Left ventricle myocardium inferior (tissue), 1 donor: ENCODE data around the gene AMBRA1. TPM values are rescaled to one million over a fixed set of nuclear protein-coding genes. Genes with fewer than 3 reads are reported as not detected.

Experiments used
- DNase-seq: peaks from one replicate; pipeline ENCODE4 v3.0.0-alpha.2; 2020
- H3K27ac ChIP-seq: fragments of 200-600 bp; replicated peaks from 2 replicates; pipeline ENCODE4 v1.8.0; 2021
- H3K27me3 ChIP-seq: fragments of 200-600 bp; 2 replicates; pipeline ENCODE4 v1.8.0; 2021; ENCODE audit warnings: low read depth
- H3K36me3 ChIP-seq: fragments of 200-600 bp; 2 replicates; pipeline ENCODE4 v1.8.0; 2021
- H3K4me1 ChIP-seq: fragments of 200-600 bp; 2 replicates; pipeline ENCODE4 v1.8.0; 2021
- H3K4me3 ChIP-seq: fragments of 200-600 bp; 2 replicates; pipeline ENCODE4 v1.8.0; 2021; ENCODE audit warnings: mild to moderate bottlenecking, moderate library complexity
- H3K9me3 ChIP-seq: fragments of 200-600 bp; replicated peaks from 2 replicates; pipeline ENCODE4 v1.8.0; 2021
- CTCF ChIP-seq: fragments of 200-600 bp; IDR thresholded peaks from 2 replicates; pipeline ENCODE4 v1.8.0; 2021; ENCODE audit warnings: antibody characterized with exemption, mild to moderate bottlenecking, borderline replicate concordance
- intact Hi-C: fragments of 100-400 bp; cut with micrococcal nuclease; formaldehyde crosslinking; loops from one replicate; pipeline ENCODE4 v1.11.0; 2022
- total RNA-seq: library from RNA; stranded (reverse); fragmentation: NEBNext Ultra II Directional; extraction: Animal tissue kit (Norgen Biotek cat#: 25700); gene quantifications from one replicate; pipeline ENCODE4 v1.2.1, GENCODE V29; 2021
- donor health status: DM: no; HTN: yes; CAD: no; lungs with severe emphysema.

The AMBRA1 gene
- total RNA-seq, 1 donor from 2014 or later = 14.2 TPM

GRCh38 chr11:46417711-46418110 lies 176.1 kb downstream of the AMBRA1 start:
- Histone ChIP-seq H3K27me3 (no peaks in the 10 kb centered on the region), H3K9me3 (no peaks in the 10 kb centered on the region), H3K4me3 (no peak overlapping the region), H3K36me3 (peaks cover 68% of the 10 kb centered on the region), H3K4me1 (peaks cover 6% of the 10 kb centered on the region), H3K27ac (no peak overlapping the region)
- DNase-seq = no peak
- no peak for TF ChIP-seq CTCF
- intact Hi-C loops = no loop called here

GRCh38 chr11:46414879-46415278 lies 178.9 kb downstream of the AMBRA1 start:
- DNase-seq = no peak
- H3K4me1 ChIP-seq = peaks cover 3% of the 10 kb centered on the region
- H3K27me3 ChIP-seq = no peaks in the 10 kb centered on the region
- no peak overlapping the region for H3K4me3 ChIP-seq
- intact Hi-C loops = no loop called here
- H3K9me3 ChIP-seq = no peaks in the 10 kb centered on the region
- no peak overlapping the region for H3K27ac ChIP-seq
- H3K36me3 ChIP-seq = peaks cover 67% of the 10 kb centered on the region
- TF ChIP-seq CTCF = no peak

GRCh38 chr11:46414466-46414796 lies 179.4 kb downstream of the AMBRA1 start:
- Histone ChIP-seq H3K9me3 (no peaks in the 10 kb centered on the region), H3K4me3 (no peak overlapping the region), H3K36me3 (peaks cover 72% of the 10 kb centered on the region), H3K27ac (no peak overlapping the region), H3K4me1 (peaks cover 3% of the 10 kb centered on the region), H3K27me3 (no peaks in the 10 kb centered on the region)
- intact Hi-C loops = no loop called here
- no peak for DNase-seq
- no peak for TF ChIP-seq CTCF

DNA sequence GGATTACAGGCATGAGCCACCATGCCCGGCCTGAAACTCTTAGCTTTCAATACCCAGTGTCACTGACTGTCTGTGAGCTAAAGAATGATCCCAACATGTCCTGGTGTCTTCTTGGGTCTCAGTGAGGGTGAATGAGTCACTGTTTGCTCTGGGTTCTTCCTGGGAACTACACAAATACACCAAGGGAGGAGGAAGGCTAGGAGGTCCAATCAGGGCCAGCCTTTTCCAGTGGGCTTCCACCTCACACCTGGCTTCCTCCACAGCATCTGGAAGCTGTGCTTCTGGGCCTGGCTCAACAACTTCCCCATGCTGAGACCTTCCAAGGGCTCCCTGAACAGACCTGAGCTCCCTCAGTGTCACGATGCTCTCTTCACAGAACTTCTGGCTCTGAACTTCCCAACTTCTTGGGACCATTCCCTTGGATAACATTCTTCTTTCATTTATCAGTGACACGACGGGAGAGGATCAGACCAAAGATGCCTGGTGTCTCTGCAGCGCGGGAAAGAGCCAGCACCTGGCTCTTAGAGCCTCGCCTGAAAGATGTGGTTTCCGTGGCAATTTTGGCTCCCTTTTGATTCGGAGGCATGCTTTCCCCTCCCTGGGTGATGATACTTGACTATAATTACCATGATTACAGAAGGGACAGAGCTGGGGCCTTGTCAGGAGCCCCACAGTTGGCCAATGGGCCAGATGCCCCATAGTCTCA lies 179.9 kb downstream of the AMBRA1 start:
- Histone ChIP-seq H3K27ac (no peak overlapping the region), H3K36me3 (peaks cover 71% of the 10 kb centered on the region), H3K4me1 (peaks cover 3% of the 10 kb centered on the region), H3K27me3 (no peaks in the 10 kb centered on the region), H3K9me3 (no peaks in the 10 kb centered on the region), H3K4me3 (no peak overlapping the region)
- no peak for DNase-seq
- TF ChIP-seq CTCF = no peak
- intact Hi-C loops = no loop called here

DNA sequence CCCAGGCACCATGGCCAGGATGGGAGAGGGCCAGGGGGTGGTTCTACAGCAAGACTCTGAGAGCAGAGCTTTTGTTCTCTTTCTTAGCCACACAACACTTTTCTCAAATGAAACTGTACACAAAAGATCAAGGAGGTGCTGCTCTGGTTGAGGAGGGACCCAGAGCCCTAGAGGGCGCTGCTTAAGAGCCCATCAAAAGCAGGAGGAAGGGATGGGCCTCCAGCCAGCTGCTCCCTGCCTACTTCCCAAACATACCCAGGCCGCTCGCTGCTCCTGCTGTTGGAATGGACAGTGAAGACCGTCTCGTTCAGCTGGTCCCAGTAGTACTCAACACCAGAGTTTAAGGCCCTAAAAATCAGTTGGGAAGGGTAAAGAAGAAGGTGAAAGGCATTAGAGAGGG lies 183.8 kb downstream of the AMBRA1 start:
- H3K27me3 ChIP-seq = no peaks in the 10 kb centered on the region
- no peaks in the 10 kb centered on the region for H3K9me3 ChIP-seq
- H3K4me1 ChIP-seq = peaks cover 8% of the 10 kb centered on the region
- H3K27ac ChIP-seq = no peak overlapping the region
- no peak for DNase-seq
- no peak for TF ChIP-seq CTCF
- peaks cover 78% of the 10 kb centered on the region for H3K36me3 ChIP-seq
- intact Hi-C loops = no loop called here
- H3K4me3 ChIP-seq = no peak overlapping the region
